ENCODE measurements around the gene DEXI. TPM values are rescaled to one million over a fixed set of nuclear protein-coding genes. Genes with fewer than 3 reads are reported as not detected.
"Not testable (repeated sequence)": the region's sequence is repeated elsewhere in the genome, so short reads cannot be mapped to it uniquely, and the experiment has no call there.

The DEXI gene
- total and polyA plus RNA-seq, 2 experiments from 2014 or later = 92.1 to 115 TPM

DNA sequence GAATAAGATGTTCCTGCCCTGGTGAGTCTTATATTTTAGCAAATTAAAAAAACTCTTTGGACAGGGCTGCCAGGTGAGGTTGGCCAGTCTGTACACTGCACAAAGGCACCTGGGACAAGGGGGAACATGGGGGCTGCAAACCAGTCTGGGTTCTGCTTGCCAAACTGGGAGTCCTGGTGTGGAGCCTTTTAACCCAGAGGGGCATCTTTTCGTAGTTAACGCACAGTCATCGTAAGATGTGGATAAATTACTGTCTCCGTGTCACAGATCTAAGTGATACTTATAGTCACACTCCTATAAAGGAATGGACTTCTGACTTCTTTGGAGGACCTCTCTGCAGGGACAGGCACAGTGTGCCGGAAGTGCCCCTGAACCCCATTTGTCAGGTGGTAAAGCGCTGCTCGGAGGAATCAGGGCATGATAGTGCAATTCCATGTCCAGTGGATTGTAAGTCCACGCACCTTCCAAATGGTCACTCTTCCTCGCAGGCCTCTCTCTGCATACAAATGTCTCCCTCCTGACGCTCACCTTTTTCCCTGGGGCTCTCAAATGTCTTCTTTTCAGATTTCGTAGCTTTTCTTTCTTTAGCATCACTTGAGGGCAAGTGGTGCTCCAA is 14.7 kb downstream of the DEXI start:
- Histone ChIP-seq H3K4me3 (no peak overlapping the region), H3K36me3 (peaks cover 7% of the 10 kb centered on the region), H3K27me3 (no peaks in the 10 kb centered on the region), H3K4me1 (ENCODE audit: low read depth) (no peaks in the 10 kb centered on the region), H3K9me3 (ENCODE audit: low read depth) (no peaks in the 10 kb centered on the region), H3K27ac (no peak overlapping the region)
- TF ChIP-seq, protein P1, sequence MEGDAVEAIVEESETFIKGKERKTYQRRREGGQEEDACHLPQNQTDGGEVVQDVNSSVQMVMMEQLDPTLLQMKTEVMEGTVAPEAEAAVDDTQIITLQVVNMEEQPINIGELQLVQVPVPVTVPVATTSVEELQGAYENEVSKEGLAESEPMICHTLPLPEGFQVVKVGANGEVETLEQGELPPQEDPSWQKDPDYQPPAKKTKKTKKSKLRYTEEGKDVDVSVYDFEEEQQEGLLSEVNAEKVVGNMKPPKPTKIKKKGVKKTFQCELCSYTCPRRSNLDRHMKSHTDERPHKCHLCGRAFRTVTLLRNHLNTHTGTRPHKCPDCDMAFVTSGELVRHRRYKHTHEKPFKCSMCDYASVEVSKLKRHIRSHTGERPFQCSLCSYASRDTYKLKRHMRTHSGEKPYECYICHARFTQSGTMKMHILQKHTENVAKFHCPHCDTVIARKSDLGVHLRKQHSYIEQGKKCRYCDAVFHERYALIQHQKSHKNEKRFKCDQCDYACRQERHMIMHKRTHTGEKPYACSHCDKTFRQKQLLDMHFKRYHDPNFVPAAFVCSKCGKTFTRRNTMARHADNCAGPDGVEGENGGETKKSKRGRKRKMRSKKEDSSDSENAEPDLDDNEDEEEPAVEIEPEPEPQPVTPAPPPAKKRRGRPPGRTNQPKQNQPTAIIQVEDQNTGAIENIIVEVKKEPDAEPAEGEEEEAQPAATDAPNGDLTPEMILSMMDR (IDR thresholded peaks at IDR 0.05; ENCODE audit: low read depth, low read length) = no peak
- no peak for DNase-seq (ENCODE audit: low read depth in 1 of 2, low spot score in 1 of 2)

DNA sequence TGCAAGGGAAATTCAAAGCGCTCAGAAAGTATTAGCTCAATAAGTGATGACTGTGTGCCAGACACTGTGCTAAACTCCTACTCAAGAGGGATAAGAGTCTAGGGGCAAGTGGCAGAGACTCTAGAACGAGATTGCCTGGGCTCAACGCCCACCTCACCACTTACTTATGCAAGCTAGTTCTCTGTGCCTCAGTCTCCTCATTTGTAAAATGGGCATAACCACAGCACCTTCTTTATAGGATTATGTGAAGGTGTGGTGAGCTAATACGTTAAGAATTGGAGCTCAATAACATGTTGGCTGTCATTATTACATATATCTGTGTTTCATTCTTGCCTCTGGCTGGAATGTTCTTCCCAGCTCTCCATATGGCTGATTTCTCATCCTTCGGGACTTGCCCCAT is 15.4 kb downstream of the DEXI start:
- DNase-seq (ENCODE audit: low read depth in 1 of 2, low spot score in 1 of 2) = no peak
- TF ChIP-seq, protein P1 (IDR thresholded peaks at IDR 0.05; ENCODE audit: low read depth, low read length) = no peak
- Histone ChIP-seq H3K9me3 (ENCODE audit: low read depth) (no peaks in the 10 kb centered on the region), H3K27ac (no peak overlapping the region), H3K4me3 (no peak overlapping the region), H3K27me3 (no peaks in the 10 kb centered on the region), H3K36me3 (peaks cover 4% of the 10 kb centered on the region), H3K4me1 (ENCODE audit: low read depth) (no peaks in the 10 kb centered on the region)

DNA sequence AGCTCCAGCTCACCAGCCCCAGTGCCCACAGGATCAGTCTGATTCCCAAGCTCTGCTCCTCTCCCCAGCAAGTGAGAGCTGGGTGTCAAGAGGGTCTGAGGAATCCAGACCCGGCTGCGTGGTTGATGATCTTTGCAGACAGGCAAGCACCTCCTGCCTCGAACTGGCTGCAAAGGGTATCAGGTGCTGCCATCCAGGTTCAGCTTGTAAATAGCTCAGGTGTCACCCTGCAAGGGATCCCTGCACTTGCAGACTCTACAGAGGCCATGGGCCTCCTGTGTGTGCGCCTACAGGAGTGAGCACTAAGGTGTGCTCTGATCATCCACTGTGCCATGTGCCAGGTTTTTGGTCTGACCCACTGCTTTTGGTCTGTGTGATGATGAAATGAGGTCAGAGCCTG is 16.2 kb downstream of the DEXI start:
- Histone ChIP-seq H3K27ac (no peak overlapping the region), H3K9me3 (ENCODE audit: low read depth) (no peaks in the 10 kb centered on the region), H3K4me3 (no peak overlapping the region), H3K27me3 (no peaks in the 10 kb centered on the region), H3K4me1 (ENCODE audit: low read depth) (no peaks in the 10 kb centered on the region), H3K36me3 (peaks cover 4% of the 10 kb centered on the region)
- TF ChIP-seq, protein P1 (IDR thresholded peaks at IDR 0.05; ENCODE audit: low read depth, low read length) = no peak
- no peak for DNase-seq (ENCODE audit: low read depth in 1 of 2, low spot score in 1 of 2)

DNA sequence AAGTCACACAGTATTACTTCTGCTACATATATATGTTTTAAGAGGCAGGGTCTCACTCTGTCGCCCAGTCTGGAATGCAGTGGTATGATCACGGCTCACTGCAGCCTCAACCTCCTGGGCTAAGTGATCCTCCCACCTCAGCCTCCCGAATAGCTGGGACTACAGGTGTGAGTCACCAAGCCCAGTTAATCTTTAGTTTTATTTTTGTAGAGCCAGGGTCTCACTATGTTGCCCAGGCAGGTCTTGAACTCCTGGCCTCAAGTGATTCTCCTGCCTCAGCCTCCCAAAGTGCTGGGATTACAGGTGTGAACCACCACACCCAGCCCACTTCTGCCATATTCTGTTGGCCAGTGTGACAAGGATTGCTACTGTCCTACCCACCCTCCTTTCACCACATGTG is 17.0 kb downstream of the DEXI start:
- H3K4me1 ChIP-seq (ENCODE audit: low read depth); H3K27ac ChIP-seq; H3K27me3 ChIP-seq; DNase-seq (ENCODE audit: low read depth in 1 of 2, low spot score in 1 of 2); H3K4me3 ChIP-seq; H3K36me3 ChIP-seq; H3K9me3 ChIP-seq (ENCODE audit: low read depth): not testable (repeated sequence)

DNA sequence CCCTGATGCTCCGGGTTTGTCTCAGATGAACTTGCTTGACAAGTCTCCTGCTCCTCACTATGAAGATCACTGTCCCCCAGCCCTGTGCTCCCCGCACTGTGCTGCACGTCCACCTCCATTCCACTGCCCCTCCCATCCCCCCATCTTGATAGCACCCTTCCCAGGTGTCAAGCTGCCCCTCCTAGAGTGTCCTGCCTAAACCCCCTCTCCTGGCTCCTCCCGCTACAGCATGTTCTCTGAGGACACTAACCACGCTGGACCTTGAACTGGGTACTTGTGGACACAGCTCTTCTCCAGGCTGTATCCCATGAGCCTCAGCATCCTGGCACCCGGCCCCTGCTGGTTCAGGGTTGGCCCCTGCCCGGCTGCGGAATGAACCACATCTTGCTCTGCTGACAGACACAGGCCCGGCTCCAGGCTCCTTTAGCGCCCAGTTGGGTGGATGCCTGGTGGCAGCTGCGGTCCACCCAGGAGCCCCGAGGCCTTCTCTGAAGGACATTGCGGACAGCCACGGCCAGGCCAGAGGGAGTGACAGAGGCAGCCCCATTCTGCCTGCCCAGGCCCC is 18.5 kb downstream of the DEXI start:
- Histone ChIP-seq H3K9me3 (ENCODE audit: low read depth) (no peaks in the 10 kb centered on the region), H3K4me3 (no peak overlapping the region), H3K4me1 (ENCODE audit: low read depth) (no peaks in the 10 kb centered on the region), H3K27ac (no peak overlapping the region), H3K36me3 (peaks cover 2% of the 10 kb centered on the region), H3K27me3 (no peaks in the 10 kb centered on the region)
- DNase-seq (ENCODE audit: low read depth in 1 of 2, low spot score in 1 of 2) = no peak
- TF ChIP-seq, protein P1 (IDR thresholded peaks at IDR 0.05; ENCODE audit: low read depth, low read length) = no peak

DNA sequence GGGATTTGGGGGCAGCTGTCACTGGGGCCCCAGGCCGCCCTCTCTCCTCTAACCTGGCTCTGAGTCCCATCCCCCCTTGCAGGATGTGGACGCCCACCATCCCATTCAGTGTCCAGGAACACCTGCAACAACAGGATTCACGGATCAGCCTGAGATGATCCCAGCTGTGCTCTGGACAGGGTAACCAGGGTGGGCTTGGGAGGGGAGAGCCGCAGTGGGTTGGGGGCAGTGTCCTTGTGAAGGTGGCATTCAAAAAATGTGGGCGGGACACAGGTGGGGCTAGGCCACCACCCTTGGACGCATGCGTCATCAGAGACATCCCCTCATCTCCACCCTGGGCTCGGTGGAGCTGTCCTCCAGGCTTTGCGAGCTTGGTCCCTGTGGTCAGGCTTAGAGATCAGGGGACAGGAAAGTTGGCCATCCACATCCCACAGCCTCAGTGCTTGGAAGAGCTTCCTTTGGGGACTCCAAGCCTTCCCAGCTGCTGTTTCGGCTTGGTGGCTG is 19.1 kb downstream of the DEXI start:
- H3K27me3 ChIP-seq = no peaks in the 10 kb centered on the region
- no peak overlapping the region for H3K4me3 ChIP-seq
- no peaks in the 10 kb centered on the region for H3K4me1 ChIP-seq (ENCODE audit: low read depth)
- DNase-seq (ENCODE audit: low read depth in 1 of 2, low spot score in 1 of 2) = no peak
- H3K27ac ChIP-seq = no peak overlapping the region
- H3K36me3 ChIP-seq = no peaks in the 10 kb centered on the region
- TF ChIP-seq, protein P1 (IDR thresholded peaks at IDR 0.05; ENCODE audit: low read depth, low read length) = no peak
- no peaks in the 10 kb centered on the region for H3K9me3 ChIP-seq (ENCODE audit: low read depth)
